K562 (cell line): ENCODE measurements around the gene TEX38. TPM values are rescaled to one million over a fixed set of nuclear protein-coding genes. Genes with fewer than 3 reads are reported as not detected.

ENCODE experiments used
- ATAC-seq: fragments of 200-7000 bp; cut with Tn5 transposase; 3 replicates; pipeline ENCODE4 v1.9.1; 2020; ENCODE audit warnings: moderate library complexity
- BruUV-seq: library from RNA; stranded (reverse); fragments of 400-500 nt; replicated peaks from 2 replicates; lab custom pipeline; 2021; lab: Mats Ljungman, UMichigan
- CTCF ChIA-PET: fragments of 300-600 bp; formaldehyde crosslinking; extraction: SDS; loops from one replicate; lab custom pipeline; 2021; ENCODE audit warnings: low intra/inter-chr PET ratio; lab: Yijun Ruan, JAX
- POLR2A ChIA-PET: fragments of 300-600, 350-650 bp; sonication (Branson Sonifier 250); formaldehyde crosslinking; extraction: SDS; loops from one replicate; lab custom pipeline; 2021; ENCODE audit warnings: antibody characterized with exemption, inconsistent platforms; lab: Yijun Ruan, JAX
- DNase-seq, 4 experiments: peaks; one replicate each; pipeline versions ENCODE4 v3.0.0 to v3.0.0-alpha.2; 2011 to 2018; ENCODE audit warnings: low spot score in 3 of 4, mixed read lengths in 3 of 4; ENCODE audit errors: extremely low read depth in 1 of 4
- FAIRE-seq: peaks from 2 replicates; lab custom pipeline; 2011; peaks lifted over from hg19 to GRCh38; lab: Jason Lieb, UNC
- H2AFZ ChIP-seq: 2 replicates; pipeline ENCODE4 v1.6.0; 2011; ENCODE audit warnings: low read depth, low read length, control low read depth, inconsistent platforms
- H3K27ac ChIP-seq: fragments of 200-600 bp; 3 replicates; pipeline ENCODE4 v1.8.0; 2011; ENCODE audit warnings: low read depth, mild to moderate bottlenecking, control low read depth, inconsistent platforms, low read length, moderate library complexity, mixed read lengths; ENCODE audit errors: extremely low read depth
- H3K27me3 ChIP-seq, 2 experiments: fragments of 300-600 bp in 1 of 2; 2 replicates in 1 of 2; 3 replicates in 1 of 2; pipeline versions ENCODE4 v1.6.0 to v1.8.0; 2011; ENCODE audit warnings: inconsistent platforms in 2 of 2, low read length in 2 of 2, mild to moderate bottlenecking in 1 of 2, mixed read lengths in 1 of 2, moderate library complexity in 1 of 2; ENCODE audit not compliant: control insufficient read depth in 2 of 2, insufficient read depth in 2 of 2
- H3K36me3 ChIP-seq: fragments of 300-600 bp; 3 replicates; pipeline ENCODE4 v1.8.0; 2011; ENCODE audit warnings: mild to moderate bottlenecking, low read length, inconsistent platforms; ENCODE audit not compliant: control insufficient read depth, insufficient read depth
- H3K4me1 ChIP-seq, 2 experiments: fragments of 200-600 bp in 1 of 2; replicated peaks in 1 of 2; 2 replicates in 1 of 2; 3 replicates in 1 of 2; pipeline versions ENCODE4 v1.5.1 to v1.8.0; 2011; ENCODE audit warnings: inconsistent platforms in 2 of 2, low read length in 2 of 2, mild to moderate bottlenecking in 1 of 2, mixed read lengths in 1 of 2, moderate library complexity in 1 of 2; ENCODE audit not compliant: control insufficient read depth in 2 of 2, insufficient read depth in 2 of 2
- H3K4me2 ChIP-seq: 2 replicates; pipeline ENCODE4 v1.6.1; 2011; ENCODE audit warnings: low read length, control low read depth, inconsistent platforms, mixed read lengths; ENCODE audit not compliant: insufficient read depth
- H3K4me3 ChIP-seq: fragments of 200-600 bp; sonication (generic), shearing (Covaris generic); 2 replicates; pipeline ENCODE4 v1.5.1; 2016; ENCODE audit warnings: control low read depth, inconsistent platforms
- H3K79me2 ChIP-seq: fragments of 200-600 bp; 3 replicates; pipeline ENCODE4 v1.8.0; 2011; ENCODE audit warnings: low read length, inconsistent platforms; ENCODE audit not compliant: control insufficient read depth, insufficient read depth
- H3K9ac ChIP-seq, 2 experiments: 2 replicates each; pipeline versions ENCODE4 v1.6.0 to v1.6.1; 2011; ENCODE audit warnings: low read depth in 2 of 2, low read length in 2 of 2, control low read depth in 1 of 2, inconsistent platforms in 1 of 2, mild to moderate bottlenecking in 1 of 2, mixed read lengths in 1 of 2; ENCODE audit not compliant: insufficient read depth in 1 of 2
- H3K9me1 ChIP-seq: one replicate; pipeline ENCODE4 v1.6.0; 2011; ENCODE audit warnings: inconsistent platforms, mild to moderate bottlenecking, low read length, moderate library complexity; ENCODE audit not compliant: control insufficient read depth, insufficient read depth
- H3K9me3 ChIP-seq: replicated peaks from 2 replicates; pipeline ENCODE4 v1.5.1; 2011; ENCODE audit warnings: low read depth, low read length, inconsistent platforms; ENCODE audit not compliant: control insufficient read depth, insufficient read depth
- H4K20me1 ChIP-seq: replicated peaks from 2 replicates; pipeline ENCODE4 v1.6.1; 2011; ENCODE audit warnings: low read length, inconsistent platforms, mixed read lengths; ENCODE audit not compliant: control insufficient read depth, insufficient read depth
- C11orf30 ChIP-seq: fragments of 450-650 bp; IDR thresholded peaks from 2 replicates; pipeline ENCODE4 v1.6.1; 2016; ENCODE audit warnings: low read depth, mild to moderate bottlenecking
- CAMTA2 ChIP-seq: fragments of 250-450 bp; sonication (Bioruptor Pico); conservative IDR thresholded peaks from 2 replicates; pipeline ENCODE4 v1.5.1; 2022
- CBX5 ChIP-seq: IDR thresholded peaks from 2 replicates; pipeline ENCODE4 v1.6.1; 2014; ENCODE audit warnings: low read depth, borderline replicate concordance
- DIDO1 ChIP-seq: fragments of 450-650 bp; IDR thresholded peaks from 2 replicates; pipeline ENCODE4 v1.6.1; 2016; ENCODE audit warnings: low read depth, missing biosample characterization, missing genetic modification characterization
- NEUROD1 ChIP-seq: fragments of 150-350 bp; IDR thresholded peaks from 2 replicates; pipeline ENCODE4 v1.6.1; 2014; ENCODE audit warnings: borderline replicate concordance, low read length, low read depth; ENCODE audit not compliant: partially characterized antibody
- NR2C1 ChIP-seq, 2 experiments: fragments of 450-650 bp; IDR thresholded peaks; 2 replicates each; pipeline ENCODE4 v1.6.1; 2017; ENCODE audit warnings: mild to moderate bottlenecking in 2 of 2, antibody characterized with exemption in 1 of 2, inconsistent platforms in 1 of 2, missing compliant biosample characterization in 1 of 2, missing genetic modification characterization in 1 of 2
- PML ChIP-seq: IDR thresholded peaks from 2 replicates; pipeline ENCODE4 v1.6.1; 2012; ENCODE audit warnings: low read length, inconsistent platforms
- POLR2G ChIP-seq: fragments of 200-400 bp; formaldehyde crosslinking; IDR thresholded peaks from 2 replicates; pipeline ENCODE4 v1.6.1; 2017; ENCODE audit warnings: low read depth, mild to moderate bottlenecking, antibody characterized with exemption, low read length, moderate library complexity
- RAD51 ChIP-seq: fragments of 450-650 bp; IDR thresholded peaks from 2 replicates; pipeline ENCODE4 v1.7.1; 2016; ENCODE audit warnings: low read depth, mild to moderate bottlenecking, borderline replicate concordance
- RB1 ChIP-seq: fragments of 450-650 bp; IDR thresholded peaks from 2 replicates; pipeline ENCODE4 v1.6.1; 2017; ENCODE audit warnings: low read depth, mild to moderate bottlenecking
- RCOR1 ChIP-seq, 2 experiments: IDR thresholded peaks; 2 replicates each; pipeline ENCODE4 v1.6.1; 2012; ENCODE audit warnings: low read depth in 2 of 2, low read length in 2 of 2, borderline replicate concordance in 1 of 2, improper control_type of control experiment in 1 of 2
- SIN3A ChIP-seq, 2 experiments: fragments of 150-350 bp in 1 of 2; IDR thresholded peaks; 2 replicates each; pipeline ENCODE4 v1.6.1; 2011 to 2016; ENCODE audit warnings: borderline replicate concordance in 2 of 2, low read depth in 2 of 2, low read length in 2 of 2, mild to moderate bottlenecking in 2 of 2, moderate library complexity in 2 of 2; ENCODE audit not compliant: control insufficient read depth in 1 of 2
- SP2 ChIP-seq: IDR thresholded peaks from 2 replicates; pipeline ENCODE4 v1.6.1; 2011; ENCODE audit warnings: mild to moderate bottlenecking, low read depth, low read length, moderate library complexity; ENCODE audit not compliant: poor library complexity, severe bottlenecking; ENCODE audit errors: extremely low read depth
- ZFP91 ChIP-seq: sonication (generic); formaldehyde crosslinking; IDR thresholded peaks from 2 replicates; pipeline ENCODE4 v1.8.0; 2022; ENCODE audit warnings: mild to moderate bottlenecking, missing genetic modification reagents
- ZNF134 ChIP-seq: fragments of 250-450 bp; sonication (Bioruptor Pico); conservative IDR thresholded peaks from 2 replicates; pipeline ENCODE4 v1.4.0; 2020
- ZNF143 ChIP-seq: sonication (generic); formaldehyde crosslinking; IDR thresholded peaks from 2 replicates; pipeline ENCODE4 v1.9.0; 2022; ENCODE audit warnings: mild to moderate bottlenecking, missing genetic modification reagents
- ZNF224 ChIP-seq: sonication (generic); formaldehyde crosslinking; IDR thresholded peaks from 2 replicates; pipeline ENCODE4 v1.8.0; 2022; ENCODE audit warnings: mild to moderate bottlenecking, missing genetic modification reagents
- ZNF347 ChIP-seq: fragments of 450-650 bp; formaldehyde crosslinking; IDR thresholded peaks from 2 replicates; pipeline ENCODE4 v1.4.0; 2020; ENCODE audit warnings: low read depth, mild to moderate bottlenecking, moderate library complexity
- WGBS: fragments of 100-300 bp; shearing (Covaris generic); methylation state at CpG from one replicate; pipeline ENCODE4 v1.1.6; 2016; ENCODE audit warnings: low coverage, mixed read lengths; ENCODE audit not compliant: insufficient coverage; ENCODE audit errors: missing lambda C conversion rate; 5-methylcytosine and 5-hydroxymethylcytosine counted together
- in situ Hi-C: fragments of 300-500 bp; cut with MboI; formaldehyde crosslinking; loops from 4 replicates; pipeline ENCODE4 v1.15.0; 2018; ENCODE audit warnings: inconsistent platforms, mixed read lengths
- intact Hi-C: fragments of 100-400 bp; cut with micrococcal nuclease; formaldehyde crosslinking; loops from 2 replicates; pipeline ENCODE4 v1.14.2; 2022
- polyA plus RNA-seq, 8 experiments: library from polyadenylated mRNA; depleted of rRNA in 4 of 8; stranded (reverse) in 5 of 8; unstranded in 3 of 8; fragments of >200 nt; fragmentation: Nextera tagmentation in 2 of 8; fragmentation: Illumina TruSeq in 1 of 8; extraction: Ambion mirVana in 2 of 8; extraction: Trizol in 1 of 8; gene quantifications; 2 replicates each; pipeline versions ENCODE4 v1.2.1 to v1.2.3, GENCODE V29; 2011 to 2014; ENCODE audit warnings: inconsistent platforms in 1 of 8, missing spikeins in 1 of 8
- total RNA-seq, 7 experiments: library from RNA; depleted of rRNA in 6 of 7; stranded (reverse); fragments of >200 nt in 6 of 7; fragmentation: Illumina TruSeq in 2 of 7; extraction: Trizol in 2 of 7; gene quantifications; 2 replicates each; pipeline versions ENCODE4 v1.2.1 to v1.2.3, GENCODE V29; 2011 to 2021; ENCODE audit warnings: low replicate concordance in 1 of 7
- TF ChIP-seq, protein P1 (sequence below): sonication (generic); formaldehyde crosslinking; IDR thresholded peaks from 2 replicates; pipeline ENCODE4 v1.8.0; 2022; ENCODE audit warnings: missing genetic modification reagents, mild to moderate bottlenecking, borderline replicate concordance

Gene TEX38
- total and polyA plus RNA-seq, 9 of the 15 experiments (the other 6 are each of a cell fraction or from before 2014, with no cell fraction given), result not detected

GRCh38 chr1:46684670-46685069 lies 13.0 kb downstream of the TEX38 start (continued):
- TF ChIP-seq RB1 (no peak), C11orf30 (peak; percentile 26; the same call in 1 of the 2 replicates)
- TF ChIP-seq, all 486 proteins: peak for 4

DNA sequence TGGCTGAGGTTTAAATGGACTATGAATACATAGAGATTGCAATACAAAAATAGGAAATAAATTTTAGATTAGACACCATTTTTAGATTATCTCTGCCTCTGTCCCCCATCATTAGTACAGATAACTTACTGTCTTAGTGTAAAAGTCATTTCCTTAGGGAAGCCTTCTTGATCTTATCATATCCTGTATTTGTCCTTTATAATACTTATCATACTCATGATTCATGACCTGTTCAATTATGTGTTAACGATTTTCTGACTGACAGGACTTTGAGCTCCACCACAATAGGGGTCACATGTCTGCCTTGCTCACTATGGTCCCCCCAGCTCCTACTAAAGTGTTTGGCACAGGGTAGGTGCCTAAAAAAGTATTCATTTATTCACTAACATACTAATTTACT lies 14.6 kb downstream of the TEX38 start:
- ATAC-seq (no peak), DNase-seq (no peak), FAIRE-seq (no peak)
- Histone ChIP-seq H2AFZ (no peak overlapping the region), H3K36me3 (peaks cover 99% of the 10 kb centered on the region), H3K9me3 (no peaks in the 10 kb centered on the region), H3K4me2 (no peak overlapping the region), H3K27me3 (no peaks in the 10 kb centered on the region), H3K9me1 (no peaks in the 10 kb centered on the region), H3K4me1 (no peaks in the 10 kb centered on the region), H4K20me1 (no peaks in the 10 kb centered on the region), H3K4me3 (no peak overlapping the region), H3K9ac (no peak overlapping the region), H3K79me2 (no peaks in the 10 kb centered on the region), H3K27ac (no peak overlapping the region)
- BruUV-seq, result no TSS peak
- TF ChIP-seq RB1, result no peak
- TF ChIP-seq RCOR1 (IDR thresholded peaks at IDR 0.05; ENCODE audit: borderline replicate concordance in 1 of 2, low read depth in 2 of 2, low read length in 2 of 2), result no peak
- no peak for TF ChIP-seq NR2C1 (IDR thresholded peaks at IDR 0.05)
- TF ChIP-seq NR2C1 (tag; IDR thresholded peaks at IDR 0.05), result no peak
- TF ChIP-seq CBX5, result no peak
- no peak for TF ChIP-seq SP2
- TF ChIP-seq DIDO1 (tag), result no peak
- TF ChIP-seq CAMTA2 (CRISPR knock-in tag), result no peak
- TF ChIP-seq, protein P1, sequence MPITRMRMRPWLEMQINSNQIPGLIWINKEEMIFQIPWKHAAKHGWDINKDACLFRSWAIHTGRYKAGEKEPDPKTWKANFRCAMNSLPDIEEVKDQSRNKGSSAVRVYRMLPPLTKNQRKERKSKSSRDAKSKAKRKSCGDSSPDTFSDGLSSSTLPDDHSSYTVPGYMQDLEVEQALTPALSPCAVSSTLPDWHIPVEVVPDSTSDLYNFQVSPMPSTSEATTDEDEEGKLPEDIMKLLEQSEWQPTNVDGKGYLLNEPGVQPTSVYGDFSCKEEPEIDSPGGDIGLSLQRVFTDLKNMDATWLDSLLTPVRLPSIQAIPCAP, result no peak
- no peak for TF ChIP-seq ZNF347
- no peak for TF ChIP-seq SIN3A (IDR thresholded peaks at IDR 0.05; ENCODE audit: borderline replicate concordance in 2 of 2, control insufficient read depth in 1 of 2, low read depth in 2 of 2, low read length in 2 of 2)
- no peak for TF ChIP-seq ZNF134 (CRISPR knock-in tag)
- no peak for TF ChIP-seq ZNF224
- no peak for TF ChIP-seq PML
- TF ChIP-seq RAD51, result no peak
- TF ChIP-seq POLR2G, result no peak
- no peak for TF ChIP-seq NEUROD1
- TF ChIP-seq ZFP91 (CRISPR knock-in tag), result no peak
- no peak for TF ChIP-seq ZNF143 (CRISPR knock-in tag)
- POLR2A ChIA-PET, result interaction anchor here (1.0 to 1.6 kb wide), 2 partner anchors 9 to 21 kb away, joined by 3 to 5 read pairs; no protein-coding TSS in a partner anchor
- 15% methylated on average over 1 of the region's 1 CpG for WGBS
- CTCF ChIA-PET, result no interaction called here
- intact Hi-C loops (no loop called here), in situ Hi-C loops (no loop called here)
